WTC11 (cell line): ENCODE results near the gene ERICH4. TPM values are rescaled to one million over a fixed set of nuclear protein-coding genes. Genes with fewer than 3 reads are reported as not detected.

Experiments
- ATAC-seq: fragments of 200-7000 bp; cut with Tn5 transposase; 2 replicates; pipeline ENCODE4 v1.10.0; 2021; ENCODE audit warnings: mild to moderate bottlenecking, moderate library complexity
- CTCF ChIA-PET: fragments of 300-600 bp; sonication (Branson Sonifier 250); formaldehyde crosslinking; loops from one replicate; lab custom pipeline; 2021; ENCODE audit warnings: antibody characterized with exemption; lab: Charles Lee
- POLR2A ChIA-PET: fragments of 350-600 bp; sonication (Branson Sonifier 250); formaldehyde crosslinking; loops from one replicate; lab custom pipeline; 2021; ENCODE audit warnings: antibody characterized with exemption; lab: Charles Lee
- DNase-seq: peaks from one replicate; pipeline ENCODE4 v3.0.0; 2021; ENCODE audit warnings: low spot score
- H3K27ac Mint-ChIP-seq: 2 replicates; pipeline ENCODE4 v1.8.0; 2021; ENCODE audit warnings: mixed read lengths
- H3K27me3 Mint-ChIP-seq: 2 replicates; pipeline ENCODE4 v1.8.0; 2021; ENCODE audit warnings: low read depth, mild to moderate bottlenecking, moderate library complexity, mixed read lengths
- H3K36me3 Mint-ChIP-seq: 2 replicates; pipeline ENCODE4 v1.8.0; 2021; ENCODE audit warnings: mixed read lengths
- H3K4me1 Mint-ChIP-seq: 2 replicates; pipeline ENCODE4 v1.8.0; 2022; ENCODE audit warnings: mixed read lengths
- H3K4me3 Mint-ChIP-seq: 2 replicates; pipeline ENCODE4 v1.8.0; 2021; ENCODE audit warnings: mild to moderate bottlenecking, moderate library complexity, mixed read lengths
- H3K9me3 Mint-ChIP-seq: 2 replicates; pipeline ENCODE4 v1.8.0; 2021; ENCODE audit warnings: mixed read lengths
- ESRRA ChIP-seq: sonication (generic); formaldehyde crosslinking; IDR thresholded peaks from 2 replicates; pipeline ENCODE4 v1.8.1; 2022; ENCODE audit warnings: mild to moderate bottlenecking, missing genetic modification reagents, borderline replicate concordance
- ETV6 ChIP-seq: sonication (generic); formaldehyde crosslinking; IDR thresholded peaks from 2 replicates; pipeline ENCODE4 v1.8.1; 2022; ENCODE audit warnings: mild to moderate bottlenecking, missing genetic modification reagents
- NFYB ChIP-seq: sonication (generic); formaldehyde crosslinking; conservative IDR thresholded peaks from 2 replicates; pipeline ENCODE4 v1.8.0; 2022; ENCODE audit warnings: low read depth, missing genetic modification reagents
- OVOL2 ChIP-seq: fragments of 250-450 bp; sonication (Bioruptor Pico); IDR thresholded peaks from 2 replicates; pipeline ENCODE4 v1.9.0; 2021; ENCODE audit warnings: mild to moderate bottlenecking, borderline replicate concordance
- TEAD1 ChIP-seq: sonication (generic); formaldehyde crosslinking; IDR thresholded peaks from 2 replicates; pipeline ENCODE4 v1.8.0; 2022; ENCODE audit warnings: mild to moderate bottlenecking, missing genetic modification reagents
- ZNF121 ChIP-seq: sonication (generic); formaldehyde crosslinking; IDR thresholded peaks from 2 replicates; pipeline ENCODE4 v1.8.0; 2023; ENCODE audit warnings: missing genetic modification reagents
- ZNF138 ChIP-seq: sonication (generic); formaldehyde crosslinking; conservative IDR thresholded peaks from 2 replicates; pipeline ENCODE4 v1.8.1; 2022; ENCODE audit warnings: mild to moderate bottlenecking, moderate library complexity, missing genetic modification reagents
- ZNF317 ChIP-seq: sonication (generic); formaldehyde crosslinking; IDR thresholded peaks from 2 replicates; pipeline ENCODE4 v1.8.1; 2023; ENCODE audit warnings: low read depth, mild to moderate bottlenecking, moderate library complexity, missing genetic modification reagents, borderline replicate concordance
- ZNF416 ChIP-seq: fragments of 250-450 bp; sonication (Bioruptor Pico); IDR thresholded peaks from 2 replicates; pipeline ENCODE4 v1.9.0; 2021; ENCODE audit warnings: mild to moderate bottlenecking, inconsistent platforms
- total RNA-seq: library from RNA; stranded (reverse); gene quantifications from 3 replicates; pipeline ENCODE4 v1.2.3, GENCODE V29; 2021
- TF ChIP-seq, protein P1 (sequence below): sonication (generic); formaldehyde crosslinking; IDR thresholded peaks from 2 replicates; pipeline ENCODE4 v1.8.1; 2022; ENCODE audit warnings: mild to moderate bottlenecking, missing genetic modification reagents, moderate library complexity, borderline replicate concordance
- TF ChIP-seq, protein P2 (sequence below): fragments of 250-450 bp; sonication (Bioruptor Pico); IDR thresholded peaks from 2 replicates; pipeline ENCODE4 v1.9.0; 2021; ENCODE audit warnings: moderate library complexity, mild to moderate bottlenecking, inconsistent platforms, borderline replicate concordance
- TF ChIP-seq, protein P3 (sequence below): fragments of 250-450 bp; sonication (Bioruptor Pico); IDR thresholded peaks from 2 replicates; pipeline ENCODE4 v1.8.0; 2021; ENCODE audit warnings: mild to moderate bottlenecking
- TF ChIP-seq, protein P4 (sequence below): sonication (generic); formaldehyde crosslinking; IDR thresholded peaks from 2 replicates; pipeline ENCODE4 v1.8.0; 2022; ENCODE audit warnings: mild to moderate bottlenecking, missing genetic modification reagents
- TF ChIP-seq, protein P5 (sequence below): sonication (generic); formaldehyde crosslinking; conservative IDR thresholded peaks from 2 replicates; pipeline ENCODE4 v1.8.1; 2023; ENCODE audit warnings: mild to moderate bottlenecking, low read depth, missing genetic modification reagents, moderate library complexity
- TF ChIP-seq, protein P6 (sequence below): fragments of 250-450 bp; sonication (Bioruptor Pico); IDR thresholded peaks from 2 replicates; pipeline ENCODE4 v1.9.0; 2021; ENCODE audit warnings: mild to moderate bottlenecking, borderline replicate concordance
- TF ChIP-seq, protein P7 (sequence below): sonication (generic); formaldehyde crosslinking; IDR thresholded peaks from 2 replicates; pipeline ENCODE4 v1.8.1; 2023; ENCODE audit warnings: mild to moderate bottlenecking, missing genetic modification reagents
- TF ChIP-seq, protein P8 (sequence below): sonication (generic); formaldehyde crosslinking; IDR thresholded peaks from 2 replicates; pipeline ENCODE4 v1.8.1; 2022; ENCODE audit warnings: low read depth, mild to moderate bottlenecking, moderate library complexity, missing genetic modification reagents, borderline replicate concordance

The ERICH4 gene
- total RNA-seq, 1 experiment from 2014 or later, result 0.24 TPM

DNA sequence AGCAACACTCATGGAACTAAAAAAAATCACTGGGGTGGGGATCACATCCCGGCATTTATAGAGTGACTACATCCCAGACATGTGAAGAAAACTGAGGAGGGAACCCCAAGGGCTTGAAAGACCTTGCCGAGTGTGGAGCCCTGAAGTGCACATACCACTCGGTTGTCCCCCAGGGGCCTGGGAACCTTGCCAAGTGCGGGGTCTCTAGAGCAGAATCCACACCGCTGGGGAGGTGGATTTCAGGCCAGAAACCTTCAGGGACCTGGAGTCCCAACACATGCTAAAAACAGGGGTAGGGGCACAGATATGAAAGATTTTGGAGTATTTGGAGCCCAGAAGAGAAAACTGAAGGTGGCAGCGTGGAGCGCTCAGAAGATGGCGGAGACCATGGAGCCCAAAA, 35.2 kb downstream of the ERICH4 start:
- TF ChIP-seq, protein P1, sequence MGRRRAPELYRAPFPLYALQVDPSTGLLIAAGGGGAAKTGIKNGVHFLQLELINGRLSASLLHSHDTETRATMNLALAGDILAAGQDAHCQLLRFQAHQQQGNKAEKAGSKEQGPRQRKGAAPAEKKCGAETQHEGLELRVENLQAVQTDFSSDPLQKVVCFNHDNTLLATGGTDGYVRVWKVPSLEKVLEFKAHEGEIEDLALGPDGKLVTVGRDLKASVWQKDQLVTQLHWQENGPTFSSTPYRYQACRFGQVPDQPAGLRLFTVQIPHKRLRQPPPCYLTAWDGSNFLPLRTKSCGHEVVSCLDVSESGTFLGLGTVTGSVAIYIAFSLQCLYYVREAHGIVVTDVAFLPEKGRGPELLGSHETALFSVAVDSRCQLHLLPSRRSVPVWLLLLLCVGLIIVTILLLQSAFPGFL, result no peak
- TF ChIP-seq ETV6, result no peak
- TF ChIP-seq ZNF121 (CRISPR knock-in tag), result no peak
- no peak for TF ChIP-seq NFYB
- no peak for TF ChIP-seq TEAD1 (CRISPR knock-in tag)
- TF ChIP-seq, protein P2, sequence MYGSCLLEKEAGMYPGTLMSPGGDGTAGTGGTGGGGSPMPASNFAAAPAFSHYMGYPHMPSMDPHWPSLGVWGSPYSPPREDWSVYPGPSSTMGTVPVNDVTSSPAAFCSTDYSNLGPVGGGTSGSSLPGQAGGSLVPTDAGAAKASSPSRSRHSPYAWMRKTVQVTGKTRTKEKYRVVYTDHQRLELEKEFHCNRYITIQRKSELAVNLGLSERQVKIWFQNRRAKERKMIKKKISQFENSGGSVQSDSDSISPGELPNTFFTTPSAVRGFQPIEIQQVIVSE (CRISPR knock-in tag), result no peak
- TF ChIP-seq, protein P3, sequence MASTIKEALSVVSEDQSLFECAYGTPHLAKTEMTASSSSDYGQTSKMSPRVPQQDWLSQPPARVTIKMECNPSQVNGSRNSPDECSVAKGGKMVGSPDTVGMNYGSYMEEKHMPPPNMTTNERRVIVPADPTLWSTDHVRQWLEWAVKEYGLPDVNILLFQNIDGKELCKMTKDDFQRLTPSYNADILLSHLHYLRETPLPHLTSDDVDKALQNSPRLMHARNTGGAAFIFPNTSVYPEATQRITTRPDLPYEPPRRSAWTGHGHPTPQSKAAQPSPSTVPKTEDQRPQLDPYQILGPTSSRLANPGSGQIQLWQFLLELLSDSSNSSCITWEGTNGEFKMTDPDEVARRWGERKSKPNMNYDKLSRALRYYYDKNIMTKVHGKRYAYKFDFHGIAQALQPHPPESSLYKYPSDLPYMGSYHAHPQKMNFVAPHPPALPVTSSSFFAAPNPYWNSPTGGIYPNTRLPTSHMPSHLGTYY (CRISPR knock-in tag), result no peak
- TF ChIP-seq, protein P4, sequence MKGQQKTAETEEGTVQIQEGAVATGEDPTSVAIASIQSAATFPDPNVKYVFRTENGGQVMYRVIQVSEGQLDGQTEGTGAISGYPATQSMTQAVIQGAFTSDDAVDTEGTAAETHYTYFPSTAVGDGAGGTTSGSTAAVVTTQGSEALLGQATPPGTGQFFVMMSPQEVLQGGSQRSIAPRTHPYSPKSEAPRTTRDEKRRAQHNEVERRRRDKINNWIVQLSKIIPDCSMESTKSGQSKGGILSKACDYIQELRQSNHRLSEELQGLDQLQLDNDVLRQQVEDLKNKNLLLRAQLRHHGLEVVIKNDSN (CRISPR knock-in tag), result no peak
- no peak for TF ChIP-seq ZNF416 (CRISPR knock-in tag)
- TF ChIP-seq, protein P5, sequence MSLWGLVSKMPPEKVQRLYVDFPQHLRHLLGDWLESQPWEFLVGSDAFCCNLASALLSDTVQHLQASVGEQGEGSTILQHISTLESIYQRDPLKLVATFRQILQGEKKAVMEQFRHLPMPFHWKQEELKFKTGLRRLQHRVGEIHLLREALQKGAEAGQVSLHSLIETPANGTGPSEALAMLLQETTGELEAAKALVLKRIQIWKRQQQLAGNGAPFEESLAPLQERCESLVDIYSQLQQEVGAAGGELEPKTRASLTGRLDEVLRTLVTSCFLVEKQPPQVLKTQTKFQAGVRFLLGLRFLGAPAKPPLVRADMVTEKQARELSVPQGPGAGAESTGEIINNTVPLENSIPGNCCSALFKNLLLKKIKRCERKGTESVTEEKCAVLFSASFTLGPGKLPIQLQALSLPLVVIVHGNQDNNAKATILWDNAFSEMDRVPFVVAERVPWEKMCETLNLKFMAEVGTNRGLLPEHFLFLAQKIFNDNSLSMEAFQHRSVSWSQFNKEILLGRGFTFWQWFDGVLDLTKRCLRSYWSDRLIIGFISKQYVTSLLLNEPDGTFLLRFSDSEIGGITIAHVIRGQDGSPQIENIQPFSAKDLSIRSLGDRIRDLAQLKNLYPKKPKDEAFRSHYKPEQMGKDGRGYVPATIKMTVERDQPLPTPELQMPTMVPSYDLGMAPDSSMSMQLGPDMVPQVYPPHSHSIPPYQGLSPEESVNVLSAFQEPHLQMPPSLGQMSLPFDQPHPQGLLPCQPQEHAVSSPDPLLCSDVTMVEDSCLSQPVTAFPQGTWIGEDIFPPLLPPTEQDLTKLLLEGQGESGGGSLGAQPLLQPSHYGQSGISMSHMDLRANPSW, result no peak
- TF ChIP-seq ZNF317, result no peak
- TF ChIP-seq, protein P6, sequence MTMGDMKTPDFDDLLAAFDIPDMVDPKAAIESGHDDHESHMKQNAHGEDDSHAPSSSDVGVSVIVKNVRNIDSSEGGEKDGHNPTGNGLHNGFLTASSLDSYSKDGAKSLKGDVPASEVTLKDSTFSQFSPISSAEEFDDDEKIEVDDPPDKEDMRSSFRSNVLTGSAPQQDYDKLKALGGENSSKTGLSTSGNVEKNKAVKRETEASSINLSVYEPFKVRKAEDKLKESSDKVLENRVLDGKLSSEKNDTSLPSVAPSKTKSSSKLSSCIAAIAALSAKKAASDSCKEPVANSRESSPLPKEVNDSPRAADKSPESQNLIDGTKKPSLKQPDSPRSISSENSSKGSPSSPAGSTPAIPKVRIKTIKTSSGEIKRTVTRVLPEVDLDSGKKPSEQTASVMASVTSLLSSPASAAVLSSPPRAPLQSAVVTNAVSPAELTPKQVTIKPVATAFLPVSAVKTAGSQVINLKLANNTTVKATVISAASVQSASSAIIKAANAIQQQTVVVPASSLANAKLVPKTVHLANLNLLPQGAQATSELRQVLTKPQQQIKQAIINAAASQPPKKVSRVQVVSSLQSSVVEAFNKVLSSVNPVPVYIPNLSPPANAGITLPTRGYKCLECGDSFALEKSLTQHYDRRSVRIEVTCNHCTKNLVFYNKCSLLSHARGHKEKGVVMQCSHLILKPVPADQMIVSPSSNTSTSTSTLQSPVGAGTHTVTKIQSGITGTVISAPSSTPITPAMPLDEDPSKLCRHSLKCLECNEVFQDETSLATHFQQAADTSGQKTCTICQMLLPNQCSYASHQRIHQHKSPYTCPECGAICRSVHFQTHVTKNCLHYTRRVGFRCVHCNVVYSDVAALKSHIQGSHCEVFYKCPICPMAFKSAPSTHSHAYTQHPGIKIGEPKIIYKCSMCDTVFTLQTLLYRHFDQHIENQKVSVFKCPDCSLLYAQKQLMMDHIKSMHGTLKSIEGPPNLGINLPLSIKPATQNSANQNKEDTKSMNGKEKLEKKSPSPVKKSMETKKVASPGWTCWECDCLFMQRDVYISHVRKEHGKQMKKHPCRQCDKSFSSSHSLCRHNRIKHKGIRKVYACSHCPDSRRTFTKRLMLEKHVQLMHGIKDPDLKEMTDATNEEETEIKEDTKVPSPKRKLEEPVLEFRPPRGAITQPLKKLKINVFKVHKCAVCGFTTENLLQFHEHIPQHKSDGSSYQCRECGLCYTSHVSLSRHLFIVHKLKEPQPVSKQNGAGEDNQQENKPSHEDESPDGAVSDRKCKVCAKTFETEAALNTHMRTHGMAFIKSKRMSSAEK (CRISPR knock-in tag), result no peak
- no peak for TF ChIP-seq OVOL2 (CRISPR knock-in tag)
- TF ChIP-seq, protein P7, sequence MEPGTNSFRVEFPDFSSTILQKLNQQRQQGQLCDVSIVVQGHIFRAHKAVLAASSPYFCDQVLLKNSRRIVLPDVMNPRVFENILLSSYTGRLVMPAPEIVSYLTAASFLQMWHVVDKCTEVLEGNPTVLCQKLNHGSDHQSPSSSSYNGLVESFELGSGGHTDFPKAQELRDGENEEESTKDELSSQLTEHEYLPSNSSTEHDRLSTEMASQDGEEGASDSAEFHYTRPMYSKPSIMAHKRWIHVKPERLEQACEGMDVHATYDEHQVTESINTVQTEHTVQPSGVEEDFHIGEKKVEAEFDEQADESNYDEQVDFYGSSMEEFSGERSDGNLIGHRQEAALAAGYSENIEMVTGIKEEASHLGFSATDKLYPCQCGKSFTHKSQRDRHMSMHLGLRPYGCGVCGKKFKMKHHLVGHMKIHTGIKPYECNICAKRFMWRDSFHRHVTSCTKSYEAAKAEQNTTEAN (CRISPR knock-in tag), result no peak
- TF ChIP-seq ESRRA, result no peak
- TF ChIP-seq, protein P8, sequence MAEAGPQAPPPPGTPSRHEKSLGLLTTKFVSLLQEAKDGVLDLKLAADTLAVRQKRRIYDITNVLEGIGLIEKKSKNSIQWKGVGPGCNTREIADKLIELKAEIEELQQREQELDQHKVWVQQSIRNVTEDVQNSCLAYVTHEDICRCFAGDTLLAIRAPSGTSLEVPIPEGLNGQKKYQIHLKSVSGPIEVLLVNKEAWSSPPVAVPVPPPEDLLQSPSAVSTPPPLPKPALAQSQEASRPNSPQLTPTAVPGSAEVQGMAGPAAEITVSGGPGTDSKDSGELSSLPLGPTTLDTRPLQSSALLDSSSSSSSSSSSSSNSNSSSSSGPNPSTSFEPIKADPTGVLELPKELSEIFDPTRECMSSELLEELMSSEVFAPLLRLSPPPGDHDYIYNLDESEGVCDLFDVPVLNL (CRISPR knock-in tag), result no peak
- TF ChIP-seq ZNF138 (CRISPR knock-in tag), result no peak
- Mint-ChIP-seq H3K27me3 (peaks cover 45% of the 10 kb centered on the region), H3K4me1 (no peaks in the 10 kb centered on the region), H3K36me3 (no peaks in the 10 kb centered on the region), H3K27ac (no peak overlapping the region), H3K9me3 (peaks cover 53% of the 10 kb centered on the region), H3K4me3 (no peak overlapping the region)
- ChIA-PET POLR2A (no interaction called here), CTCF (interaction anchor here (1.1 kb wide), 1 partner anchor 168 kb away, joined by 3 read pairs; no protein-coding TSS in a partner anchor)
- ATAC-seq (peak; percentile 51), DNase-seq (no peak)
